Left ventricle myocardium inferior (tissue), 1 donor: ENCODE results near the gene ZNF76. TPM values are rescaled to one million over a fixed set of nuclear protein-coding genes. Genes with fewer than 3 reads are reported as not detected.

Experiments used
- DNase-seq: peaks from one replicate; pipeline ENCODE4 v3.0.0-alpha.2; 2020
- H3K27ac ChIP-seq: fragments of 200-600 bp; replicated peaks from 2 replicates; pipeline ENCODE4 v1.8.0; 2021
- H3K27me3 ChIP-seq: fragments of 200-600 bp; 2 replicates; pipeline ENCODE4 v1.8.0; 2021; ENCODE audit warnings: low read depth
- H3K36me3 ChIP-seq: fragments of 200-600 bp; 2 replicates; pipeline ENCODE4 v1.8.0; 2021
- H3K4me1 ChIP-seq: fragments of 200-600 bp; 2 replicates; pipeline ENCODE4 v1.8.0; 2021
- H3K4me3 ChIP-seq: fragments of 200-600 bp; 2 replicates; pipeline ENCODE4 v1.8.0; 2021; ENCODE audit warnings: mild to moderate bottlenecking, moderate library complexity
- H3K9me3 ChIP-seq: fragments of 200-600 bp; replicated peaks from 2 replicates; pipeline ENCODE4 v1.8.0; 2021
- intact Hi-C: fragments of 100-400 bp; cut with micrococcal nuclease; formaldehyde crosslinking; loops from one replicate; pipeline ENCODE4 v1.11.0; 2022
- total RNA-seq: library from RNA; stranded (reverse); fragmentation: NEBNext Ultra II Directional; extraction: Animal tissue kit (Norgen Biotek cat#: 25700); gene quantifications from one replicate; pipeline ENCODE4 v1.2.1, GENCODE V29; 2021
- TF ChIP-seq, protein P1 (sequence below): fragments of 200-600 bp; IDR thresholded peaks from 2 replicates; pipeline ENCODE4 v1.8.0; 2021; ENCODE audit warnings: antibody characterized with exemption, mild to moderate bottlenecking, borderline replicate concordance
- donor health status: DM: no; HTN: yes; CAD: no; lungs with severe emphysema.

ZNF76 gene
- total RNA-seq, 1 donor from 2014 or later, result 38.7 TPM

DNA sequence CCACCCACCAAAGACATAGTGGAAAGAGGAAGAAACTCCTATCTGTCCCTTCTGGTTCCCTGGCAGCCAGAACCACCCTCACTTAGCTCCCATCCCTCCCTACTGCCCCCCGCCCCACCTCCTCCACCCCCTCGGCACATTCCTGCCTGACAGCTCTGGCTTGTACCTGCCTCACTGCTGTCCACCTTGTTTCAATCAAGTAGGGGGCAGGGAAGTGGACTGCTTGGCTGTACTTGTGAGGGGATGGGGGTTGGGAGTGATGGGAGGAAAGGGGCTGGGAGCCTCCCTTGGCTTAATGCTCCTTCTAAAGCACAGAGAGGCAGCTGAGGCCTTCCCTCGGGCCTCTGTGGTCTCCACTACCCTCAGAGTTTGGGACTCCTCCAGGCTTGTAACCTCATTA is 22.1 kb upstream of the ZNF76 start:
- intact Hi-C loops, result no loop called here
- TF ChIP-seq, protein P1, sequence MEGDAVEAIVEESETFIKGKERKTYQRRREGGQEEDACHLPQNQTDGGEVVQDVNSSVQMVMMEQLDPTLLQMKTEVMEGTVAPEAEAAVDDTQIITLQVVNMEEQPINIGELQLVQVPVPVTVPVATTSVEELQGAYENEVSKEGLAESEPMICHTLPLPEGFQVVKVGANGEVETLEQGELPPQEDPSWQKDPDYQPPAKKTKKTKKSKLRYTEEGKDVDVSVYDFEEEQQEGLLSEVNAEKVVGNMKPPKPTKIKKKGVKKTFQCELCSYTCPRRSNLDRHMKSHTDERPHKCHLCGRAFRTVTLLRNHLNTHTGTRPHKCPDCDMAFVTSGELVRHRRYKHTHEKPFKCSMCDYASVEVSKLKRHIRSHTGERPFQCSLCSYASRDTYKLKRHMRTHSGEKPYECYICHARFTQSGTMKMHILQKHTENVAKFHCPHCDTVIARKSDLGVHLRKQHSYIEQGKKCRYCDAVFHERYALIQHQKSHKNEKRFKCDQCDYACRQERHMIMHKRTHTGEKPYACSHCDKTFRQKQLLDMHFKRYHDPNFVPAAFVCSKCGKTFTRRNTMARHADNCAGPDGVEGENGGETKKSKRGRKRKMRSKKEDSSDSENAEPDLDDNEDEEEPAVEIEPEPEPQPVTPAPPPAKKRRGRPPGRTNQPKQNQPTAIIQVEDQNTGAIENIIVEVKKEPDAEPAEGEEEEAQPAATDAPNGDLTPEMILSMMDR, result no peak
- peak overlapping the region; percentile 78 for H3K27ac ChIP-seq

DNA sequence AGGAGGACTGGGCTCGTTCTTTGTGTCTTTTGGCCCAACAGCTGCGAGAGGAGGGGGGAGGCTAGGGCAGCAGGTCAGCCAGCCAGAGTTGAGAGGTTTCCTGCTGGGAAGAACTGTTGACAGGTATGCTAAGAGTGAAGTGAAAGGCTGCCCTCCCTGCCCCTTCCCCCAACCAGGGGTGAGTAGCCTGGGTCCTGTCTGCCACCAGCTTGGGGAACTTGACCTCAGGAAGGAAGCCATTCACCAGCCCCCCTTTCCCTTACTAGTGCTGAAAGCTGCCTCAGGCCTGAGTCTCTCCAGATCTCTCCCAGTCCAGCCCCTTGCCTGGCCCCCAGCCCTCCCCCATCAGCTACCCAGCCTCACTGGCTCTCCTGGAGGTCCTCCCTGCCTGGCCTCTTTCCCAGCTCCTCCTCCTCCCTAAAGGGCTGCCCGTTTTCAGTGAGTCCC is 20.7 kb upstream of the ZNF76 start:
- intact Hi-C loops, result no loop called here
- Histone ChIP-seq H3K36me3 (peaks cover 21% of the 10 kb centered on the region), H3K4me3 (no peak overlapping the region), H3K9me3 (no peaks in the 10 kb centered on the region), H3K27ac (peak overlapping the region; percentile 78), H3K27me3 (no peaks in the 10 kb centered on the region), H3K4me1 (peaks cover 48% of the 10 kb centered on the region)
- DNase-seq, result peak; percentile 84
- TF ChIP-seq, protein P1, result no peak

More for the DNA sequence above, 22.1 kb upstream of the ZNF76 start:
- no peak for DNase-seq
- H3K9me3 ChIP-seq, result no peaks in the 10 kb centered on the region
- H3K27me3 ChIP-seq, result no peaks in the 10 kb centered on the region
- H3K36me3 ChIP-seq, result peaks cover 8% of the 10 kb centered on the region
- H3K4me1 ChIP-seq, result peaks cover 48% of the 10 kb centered on the region
- H3K4me3 ChIP-seq, result no peak overlapping the region

DNA sequence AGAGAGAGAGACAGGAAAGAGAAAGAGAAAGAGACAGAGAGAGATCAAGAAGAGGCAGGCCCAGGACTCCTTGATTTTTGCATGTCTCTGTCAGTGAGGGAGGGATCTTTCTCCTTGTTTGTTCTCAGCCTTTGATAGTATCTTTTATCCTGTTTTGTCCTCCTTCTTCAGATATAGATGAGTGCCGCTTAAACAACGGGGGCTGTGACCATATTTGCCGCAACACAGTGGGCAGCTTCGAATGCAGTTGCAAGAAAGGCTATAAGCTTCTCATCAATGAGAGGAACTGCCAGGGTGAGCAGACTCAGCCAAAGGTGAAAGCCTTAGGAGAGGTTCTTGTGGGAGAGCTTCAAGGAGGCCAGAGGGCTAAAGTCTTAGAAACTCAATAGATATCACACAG is 20.0 kb upstream of the ZNF76 start:
- DNase-seq, result no peak
- TF ChIP-seq, protein P1, result no peak
- Histone ChIP-seq H3K9me3 (no peaks in the 10 kb centered on the region), H3K4me1 (peaks cover 48% of the 10 kb centered on the region), H3K27ac (peak overlapping the region; percentile 50), H3K4me3 (no peak overlapping the region), H3K27me3 (no peaks in the 10 kb centered on the region), H3K36me3 (peaks cover 26% of the 10 kb centered on the region)
- intact Hi-C loops, result no loop called here

DNA sequence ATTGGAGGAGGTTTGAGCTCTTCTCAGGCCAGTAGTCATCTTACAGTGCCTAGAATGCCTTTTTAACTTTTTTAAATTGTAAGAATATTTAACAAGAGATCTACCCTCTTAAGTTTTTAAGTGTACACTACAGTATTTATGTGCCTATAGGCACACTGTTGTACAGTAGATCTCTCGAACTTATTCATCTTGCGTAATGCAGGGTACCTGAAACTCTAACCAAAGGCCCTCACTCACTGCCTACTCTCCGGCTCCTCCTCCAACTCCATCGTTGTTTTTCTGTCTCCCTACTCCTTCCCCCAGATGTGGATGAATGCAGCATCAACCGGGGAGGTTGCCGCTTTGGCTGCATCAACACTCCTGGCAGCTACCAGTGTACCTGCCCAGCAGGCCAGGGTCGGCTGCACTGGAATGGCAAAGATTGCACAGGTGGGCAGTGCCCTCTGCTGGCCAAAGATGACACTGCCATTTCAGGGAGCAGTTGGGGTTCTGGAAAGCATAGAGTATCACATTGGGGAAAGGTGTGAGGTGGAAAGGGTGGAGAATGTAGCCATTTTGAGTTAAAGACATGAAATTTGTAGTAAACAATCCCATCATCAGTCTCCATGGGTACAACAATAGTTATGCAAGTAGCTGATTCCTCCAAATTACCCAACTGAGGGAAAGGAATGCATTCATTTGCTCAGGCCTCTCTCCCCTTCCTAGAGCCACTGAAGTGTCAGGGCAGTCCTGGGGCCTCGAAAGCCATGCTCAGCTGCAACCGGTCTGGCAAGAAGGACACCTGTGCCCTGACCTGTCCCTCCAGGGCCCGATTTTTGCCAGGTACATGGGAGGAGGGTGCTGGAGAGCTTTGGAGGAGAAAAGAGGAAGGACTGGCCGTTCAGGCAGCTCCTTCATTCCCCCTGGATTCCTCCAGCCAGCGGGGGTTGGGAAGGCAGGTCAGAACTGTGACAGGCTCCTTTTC is 18.4 kb upstream of the ZNF76 start:
- Histone ChIP-seq H3K27ac (no peak overlapping the region), H3K36me3 (peaks cover 39% of the 10 kb centered on the region), H3K9me3 (no peaks in the 10 kb centered on the region), H3K4me1 (peaks cover 47% of the 10 kb centered on the region), H3K4me3 (no peak overlapping the region), H3K27me3 (no peaks in the 10 kb centered on the region)
- peak; percentile 74 for DNase-seq
- TF ChIP-seq, protein P1, result peak; percentile 96
- intact Hi-C loops, result loop anchor here (10.0 kb wide), 1 partner anchor 96 kb away; the partner anchor contains the start of gene TCP11

DNA sequence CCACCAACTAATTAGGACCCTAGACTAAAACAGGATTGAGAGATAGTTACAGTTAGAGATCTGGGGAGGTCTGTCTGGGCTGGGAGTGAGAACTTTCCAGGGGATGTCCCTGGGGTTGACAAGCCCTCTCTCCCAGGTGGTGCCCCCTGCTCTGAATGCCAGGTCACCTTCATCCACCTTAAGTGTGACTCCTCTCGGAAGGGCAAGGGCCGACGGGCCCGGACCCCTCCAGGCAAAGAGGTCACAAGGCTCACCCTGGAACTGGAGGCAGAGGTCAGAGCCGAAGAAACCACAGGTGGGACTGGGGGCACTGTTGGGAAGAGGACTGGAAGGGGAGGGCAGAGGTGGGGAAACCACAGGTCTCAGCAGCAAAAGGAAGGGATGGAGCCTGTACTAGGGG is 17.0 kb upstream of the ZNF76 start:
- peaks cover 45% of the 10 kb centered on the region for H3K36me3 ChIP-seq
- H3K27me3 ChIP-seq, result no peaks in the 10 kb centered on the region
- no peak overlapping the region for H3K4me3 ChIP-seq
- no peak for DNase-seq
- no peaks in the 10 kb centered on the region for H3K9me3 ChIP-seq
- no peak overlapping the region for H3K27ac ChIP-seq
- intact Hi-C loops, result loop anchor here (10.0 kb wide), 1 partner anchor 98 kb away; the partner anchor contains the start of gene TCP11
- TF ChIP-seq, protein P1, result no peak
- peaks cover 35% of the 10 kb centered on the region for H3K4me1 ChIP-seq
